Cardiac fibroblast (primary cell): Measurements from ENCODE around the gene SH3RF3.
A peak's percentile ranks its signal among the peaks of the same experiment; 100 is the strongest.

Source experiments
- DNase-seq, 2 donors: peaks; one replicate each; pipeline versions ENCODE4 v3.0.0 to v3.0.0-alpha.2; 2010; ENCODE audit warnings: low read depth in 2 of 2
- H3K4me3 ChIP-seq, 2 donors: replicated peaks in 1 of 2; 1 replicate in 1 of 2; 2 replicates in 1 of 2; pipeline ENCODE4 v1.5.1; 2011; ENCODE audit warnings: low read depth in 2 of 2, low read length in 2 of 2, mild to moderate bottlenecking in 2 of 2, moderate library complexity in 1 of 2
- TF ChIP-seq, protein P1 (sequence below): IDR thresholded peaks from one replicate; pipeline ENCODE4 v1.5.1; 2011; ENCODE audit warnings: low read depth, mild to moderate bottlenecking, low read length, inconsistent platforms

Gene SH3RF3

GRCh38 chr2:109434351-109434750 lies 305.3 kb downstream of the SH3RF3 start:
- no peak for DNase-seq
- H3K4me3 ChIP-seq = no peak overlapping the region
- TF ChIP-seq, protein P1, sequence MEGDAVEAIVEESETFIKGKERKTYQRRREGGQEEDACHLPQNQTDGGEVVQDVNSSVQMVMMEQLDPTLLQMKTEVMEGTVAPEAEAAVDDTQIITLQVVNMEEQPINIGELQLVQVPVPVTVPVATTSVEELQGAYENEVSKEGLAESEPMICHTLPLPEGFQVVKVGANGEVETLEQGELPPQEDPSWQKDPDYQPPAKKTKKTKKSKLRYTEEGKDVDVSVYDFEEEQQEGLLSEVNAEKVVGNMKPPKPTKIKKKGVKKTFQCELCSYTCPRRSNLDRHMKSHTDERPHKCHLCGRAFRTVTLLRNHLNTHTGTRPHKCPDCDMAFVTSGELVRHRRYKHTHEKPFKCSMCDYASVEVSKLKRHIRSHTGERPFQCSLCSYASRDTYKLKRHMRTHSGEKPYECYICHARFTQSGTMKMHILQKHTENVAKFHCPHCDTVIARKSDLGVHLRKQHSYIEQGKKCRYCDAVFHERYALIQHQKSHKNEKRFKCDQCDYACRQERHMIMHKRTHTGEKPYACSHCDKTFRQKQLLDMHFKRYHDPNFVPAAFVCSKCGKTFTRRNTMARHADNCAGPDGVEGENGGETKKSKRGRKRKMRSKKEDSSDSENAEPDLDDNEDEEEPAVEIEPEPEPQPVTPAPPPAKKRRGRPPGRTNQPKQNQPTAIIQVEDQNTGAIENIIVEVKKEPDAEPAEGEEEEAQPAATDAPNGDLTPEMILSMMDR = no peak

- DNase-seq = no peak
- H3K4me3 ChIP-seq = no peak overlapping the region
- TF ChIP-seq, protein P1 = no peak
These were observed 306.2 kb downstream of the SH3RF3 start for GRCh38 chr2:109435066-109435690.

- H3K4me3 ChIP-seq = no peak overlapping the region
- TF ChIP-seq, protein P1 = no peak
- DNase-seq = peak; percentile 26 to 71
These were observed 307.0 kb downstream of the SH3RF3 start for GRCh38 chr2:109435901-109436598.

DNA sequence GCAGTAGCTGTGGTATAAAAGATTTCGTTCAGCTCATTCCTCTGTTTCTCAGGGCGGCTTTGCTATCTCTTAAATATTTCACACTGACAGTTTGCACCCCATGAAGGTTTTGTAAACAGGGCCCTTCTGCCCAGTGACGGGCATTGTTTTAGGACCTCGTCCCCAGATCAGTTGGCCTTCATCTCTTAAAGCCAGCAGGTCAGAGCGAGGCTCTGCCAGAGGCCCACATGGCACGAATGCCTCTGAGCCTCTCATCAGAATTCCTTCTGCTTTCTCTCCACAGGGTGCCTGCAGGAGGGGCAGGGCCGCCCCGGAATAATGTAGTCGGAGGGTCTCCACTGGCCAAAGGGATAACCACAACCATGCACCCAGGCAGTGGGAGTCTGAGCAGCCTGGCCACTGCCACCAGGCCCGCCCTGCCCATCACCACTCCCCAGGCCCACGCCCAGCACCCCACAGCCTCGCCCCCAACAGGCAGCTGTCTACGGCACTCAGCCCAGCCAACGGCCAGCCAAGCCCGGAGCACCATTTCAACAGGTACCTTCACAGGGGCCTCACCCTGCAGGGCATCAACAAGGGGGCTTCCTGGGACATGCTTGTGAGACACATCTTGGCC lies 307.7 kb downstream of the SH3RF3 start:
- H3K4me3 ChIP-seq = no peak overlapping the region
- TF ChIP-seq, protein P1 = no peak
- DNase-seq = no peak

DNA sequence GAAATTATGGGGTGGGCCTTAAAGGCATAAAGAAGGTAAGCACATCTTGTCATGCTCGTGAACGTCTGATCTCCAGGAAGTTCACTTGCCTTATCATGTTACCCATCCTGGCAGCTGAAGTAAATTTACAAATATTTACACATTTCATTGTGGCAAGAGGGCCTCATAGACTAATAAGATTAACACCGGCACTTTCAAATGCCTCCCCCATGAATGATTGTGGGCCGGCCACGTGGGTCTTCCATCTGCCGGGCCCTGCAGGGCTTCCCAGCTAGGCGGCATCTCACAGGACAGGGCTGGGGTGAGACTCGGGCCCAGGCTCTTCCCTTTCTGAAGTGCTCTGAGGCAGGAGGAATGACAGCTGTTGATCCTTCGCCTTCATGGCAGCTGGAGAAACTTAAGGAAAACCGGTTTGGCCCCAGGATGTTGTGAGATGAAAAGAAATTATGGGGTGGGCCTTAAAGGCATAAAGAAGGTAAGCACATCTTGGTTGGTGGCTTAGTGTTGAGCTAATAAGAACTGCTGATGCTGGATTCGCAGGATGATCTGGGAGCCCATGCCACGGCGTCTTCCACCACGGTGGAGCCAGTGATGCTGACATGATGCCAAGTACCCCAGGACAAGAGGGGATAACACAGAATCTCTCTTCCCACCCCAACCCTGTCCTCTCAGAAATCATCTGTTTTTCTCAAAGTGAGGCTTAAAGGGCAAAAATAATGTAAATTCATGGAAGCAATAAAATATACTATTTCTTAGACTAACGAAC lies 308.5 kb downstream of the SH3RF3 start:
- H3K4me3 ChIP-seq = no peak overlapping the region
- TF ChIP-seq, protein P1 = no peak
- DNase-seq = no peak

DNA sequence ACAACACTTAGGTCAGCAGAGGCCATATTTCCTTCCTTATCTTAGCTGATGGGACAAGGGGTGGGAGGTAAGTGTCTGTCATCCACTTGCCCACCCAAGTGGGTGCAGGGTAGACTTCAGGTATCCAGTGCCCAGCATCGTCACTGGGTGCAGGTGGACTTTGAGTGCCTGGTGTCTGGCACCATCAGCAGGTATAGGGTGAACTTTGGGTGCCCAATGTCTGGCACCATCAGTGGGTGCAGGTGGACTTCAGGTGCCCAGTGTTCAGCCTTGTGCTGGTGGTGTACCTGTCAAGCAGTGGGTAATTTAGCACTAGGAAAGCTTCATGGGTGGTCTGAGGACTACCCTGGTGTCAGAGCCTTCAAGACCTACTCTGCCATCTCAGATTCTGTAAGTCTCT lies 309.1 kb downstream of the SH3RF3 start:
- DNase-seq = no peak
- TF ChIP-seq, protein P1 = no peak
- H3K4me3 ChIP-seq = no peak overlapping the region
